Peyer's patch (tissue), 4 donors: ENCODE measurements around the gene MGST2. TPM values are rescaled to one million over a fixed set of nuclear protein-coding genes. Genes with fewer than 3 reads are reported as not detected.
A peak's percentile ranks its signal among the peaks of the same experiment; 100 is the strongest.

ENCODE experiments used
- DNase-seq, 3 donors: peaks; one replicate each; pipeline ENCODE4 v3.0.0-alpha.2; 2017 to 2019
- H3K27ac ChIP-seq, 4 donors: fragments of 200-600 bp; sonication (generic); one replicate each; pipeline ENCODE4 v1.5.1; 2016 to 2019
- H3K27me3 ChIP-seq, 2 donors: fragments of 200-600 bp; sonication (generic); one replicate each; pipeline ENCODE4 v1.5.1; 2019
- H3K36me3 ChIP-seq, 3 donors: fragments of 200-600 bp; sonication (generic); one replicate each; pipeline ENCODE4 v1.5.1; 2016 to 2019
- H3K4me1 ChIP-seq, 4 donors: fragments of 200-600 bp; sonication (generic); one replicate each; pipeline ENCODE4 v1.5.1; 2016 to 2019
- H3K4me3 ChIP-seq, 4 donors: fragments of 200-600 bp; sonication (generic); 1 replicate in 3 of 4; 2 replicates in 1 of 4; pipeline ENCODE4 v1.5.1; 2016 to 2019; ENCODE audit warnings: mild to moderate bottlenecking in 1 of 4
- H3K9me3 ChIP-seq, 4 donors: fragments of 200-600 bp; sonication (generic); one replicate each; pipeline ENCODE4 v1.5.1; 2016 to 2019; ENCODE audit warnings: mild to moderate bottlenecking in 1 of 4
- CTCF ChIP-seq, 6 experiments: fragments of 450-650 bp in 4 of 6; fragments of 200-600 bp in 2 of 6; sonication (generic) in 1 of 6; IDR thresholded peaks; one replicate each; pipeline ENCODE4 v1.5.1; 2017 to 2019; ENCODE audit warnings: antibody characterized with exemption in 6 of 6, mild to moderate bottlenecking in 3 of 6, moderate library complexity in 1 of 6
- POLR2A ChIP-seq, 2 donors: fragments of 450-650 bp; IDR thresholded peaks; one replicate each; pipeline ENCODE4 v1.5.1; 2017; ENCODE audit warnings: antibody characterized with exemption in 2 of 2, mild to moderate bottlenecking in 2 of 2, moderate library complexity in 2 of 2
- total RNA-seq, 4 donors: library from RNA; depleted of rRNA; stranded (reverse); fragments of >200 nt; gene quantifications; one replicate each; pipeline ENCODE4 v1.1.0, GENCODE V29; 2016

The MGST2 gene
- total RNA-seq, 4 donors from 2014 or later = 21.5 to 137 (median 83.4) TPM

GRCh38 chr4:139656614-139657486 lies 8.8 kb upstream of the MGST2 start:
- DNase-seq = peak; percentile 24 to 77 (median 56)
- H3K27ac ChIP-seq = no peak overlapping the region
- no peaks in the 10 kb centered on the region for H3K36me3 ChIP-seq
- peaks cover 0 to 24% (median 0%) of the 10 kb centered on the region in 4 donors for H3K4me1 ChIP-seq
- peak; percentile 52 to 88 (median 74) for TF ChIP-seq CTCF (IDR thresholded peaks at IDR 0.05)
- no peak for TF ChIP-seq POLR2A (IDR thresholded peaks at IDR 0.05)
- no peak overlapping the region for H3K4me3 ChIP-seq
- H3K9me3 ChIP-seq = no peaks in the 10 kb centered on the region
- H3K27me3 ChIP-seq = no peaks in the 10 kb centered on the region

- no peak overlapping the region for H3K27ac ChIP-seq
- H3K9me3 ChIP-seq = no peaks in the 10 kb centered on the region
- no peaks in the 10 kb centered on the region for H3K27me3 ChIP-seq
- H3K36me3 ChIP-seq = no peaks in the 10 kb centered on the region
- peaks cover 0 to 24% (median 0%) of the 10 kb centered on the region in 4 donors for H3K4me1 ChIP-seq
- no peak for DNase-seq
- TF ChIP-seq POLR2A (IDR thresholded peaks at IDR 0.05) (no peak), CTCF (IDR thresholded peaks at IDR 0.05) (no peak)
- no peak overlapping the region for H3K4me3 ChIP-seq
Measured at GRCh38 chr4:139658185-139658584, 7.4 kb upstream of the MGST2 start.

GRCh38 chr4:139658586-139659382 lies 6.8 kb upstream of the MGST2 start:
- no peak for DNase-seq
- Histone ChIP-seq H3K36me3 (no peaks in the 10 kb centered on the region), H3K4me1 (peaks cover 0 to 26% (median 0%) of the 10 kb centered on the region in 4 donors), H3K9me3 (no peaks in the 10 kb centered on the region), H3K27ac (no peak overlapping the region), H3K4me3 (no peak overlapping the region), H3K27me3 (no peaks in the 10 kb centered on the region)
- TF ChIP-seq CTCF (IDR thresholded peaks at IDR 0.05) = no peak
- TF ChIP-seq POLR2A (IDR thresholded peaks at IDR 0.05) = no peak

GRCh38 chr4:139659735-139660424 lies 5.7 kb upstream of the MGST2 start:
- DNase-seq = no peak
- Histone ChIP-seq H3K4me1 (peaks cover 0 to 35% (median 1%) of the 10 kb centered on the region in 4 donors), H3K27ac (peak overlapping the region in 2 of 4 donors; percentile 54 to 61), H3K4me3 (no peak overlapping the region), H3K36me3 (no peaks in the 10 kb centered on the region), H3K9me3 (no peaks in the 10 kb centered on the region), H3K27me3 (no peaks in the 10 kb centered on the region)
- TF ChIP-seq CTCF (IDR thresholded peaks at IDR 0.05) = no peak
- no peak for TF ChIP-seq POLR2A (IDR thresholded peaks at IDR 0.05)

- Histone ChIP-seq H3K4me3 (no peak overlapping the region), H3K9me3 (no peaks in the 10 kb centered on the region), H3K4me1 (peaks cover 0 to 42% (median 1%) of the 10 kb centered on the region in 4 donors), H3K27me3 (no peaks in the 10 kb centered on the region), H3K27ac (peak overlapping the region in 2 of 4 donors; percentile 54 to 61), H3K36me3 (no peaks in the 10 kb centered on the region)
- peak in 1 of 3 donors; percentile 63 for DNase-seq
- TF ChIP-seq CTCF (IDR thresholded peaks at IDR 0.05) = no peak
- TF ChIP-seq POLR2A (IDR thresholded peaks at IDR 0.05) = no peak
Measured at GRCh38 chr4:139660568-139661043, 5.0 kb upstream of the MGST2 start.
